GM12878 (cell line): ENCODE measurements around the gene RANBP1. TPM values are rescaled to one million over a fixed set of nuclear protein-coding genes. Genes with fewer than 3 reads are reported as not detected.

ENCODE experiments used
- CBFB ChIP-seq: IDR thresholded peaks from 2 replicates; pipeline ENCODE4 v1.6.1; 2016; ENCODE audit warnings: antibody characterized with exemption, low read depth
- ELK1 ChIP-seq: IDR thresholded peaks from 2 replicates; pipeline ENCODE4 v1.6.1; 2012; ENCODE audit warnings: low read depth, low read length, improper control_type of control experiment
- HDAC2 ChIP-seq: fragments of 200-600 bp; sonication (generic); IDR thresholded peaks from 2 replicates; pipeline ENCODE4 v1.6.1; 2017
- HDAC6 ChIP-seq: fragments of 200-600 bp; sonication (generic); IDR thresholded peaks from one replicate; pipeline ENCODE4 v1.8.0; 2017; ENCODE audit warnings: antibody characterized with exemption; ENCODE audit not compliant: unreplicated experiment
- IKZF2 ChIP-seq, 2 experiments: fragments of 450-650 bp; IDR thresholded peaks; 2 replicates each; pipeline ENCODE4 v1.6.1; 2017; ENCODE audit warnings: mild to moderate bottlenecking in 2 of 2, moderate library complexity in 2 of 2
- MEF2A ChIP-seq: IDR thresholded peaks from 2 replicates; pipeline ENCODE4 v1.6.1; 2011; ENCODE audit warnings: low read depth, mild to moderate bottlenecking, low read length, moderate library complexity; ENCODE audit not compliant: insufficient read depth
- MLLT1 ChIP-seq: fragments of 450-650 bp; IDR thresholded peaks from 2 replicates; pipeline ENCODE4 v1.6.1; 2016; ENCODE audit warnings: mild to moderate bottlenecking
- PKNOX1 ChIP-seq: fragments of 450-650 bp; IDR thresholded peaks from 2 replicates; pipeline ENCODE4 v1.6.1; 2016; ENCODE audit warnings: mild to moderate bottlenecking
- PRDM15 ChIP-seq: fragments of 450-650 bp; formaldehyde crosslinking; IDR thresholded peaks from 2 replicates; pipeline ENCODE4 v1.4.0; 2020; ENCODE audit warnings: mild to moderate bottlenecking, moderate library complexity
- RAD21 ChIP-seq: IDR thresholded peaks from 2 replicates; pipeline ENCODE4 v1.6.1; 2011; ENCODE audit warnings: mild to moderate bottlenecking, low read depth, low read length, moderate library complexity; ENCODE audit not compliant: insufficient read depth
- RELB ChIP-seq: fragments of 450-650 bp; IDR thresholded peaks from 2 replicates; pipeline ENCODE4 v1.6.1; 2017; ENCODE audit warnings: low read depth, mild to moderate bottlenecking, moderate library complexity
- REST ChIP-seq: IDR thresholded peaks from 2 replicates; pipeline ENCODE4 v1.6.1; 2012; ENCODE audit warnings: mild to moderate bottlenecking, low read depth, low read length
- RFX5 ChIP-seq: IDR thresholded peaks from 2 replicates; pipeline ENCODE4 v1.6.1; 2011; ENCODE audit warnings: low read depth, low read length, improper control_type of control experiment
- RUNX3 ChIP-seq: IDR thresholded peaks from 2 replicates; pipeline ENCODE4 v1.6.1; 2012; ENCODE audit warnings: low read length, inconsistent platforms
- USF1 ChIP-seq: IDR thresholded peaks from 2 replicates; pipeline ENCODE4 v1.6.1; 2011; ENCODE audit warnings: borderline replicate concordance, low read depth, mild to moderate bottlenecking, moderate library complexity, mixed read lengths, low read length; ENCODE audit not compliant: insufficient read depth; ENCODE audit errors: extremely low read length
- polyA plus RNA-seq, 11 experiments: library from polyadenylated mRNA; depleted of rRNA in 4 of 11; unstranded in 6 of 11; stranded (reverse) in 5 of 11; fragments of >200 nt; fragmentation: Nextera tagmentation in 4 of 11; fragmentation: Illumina TruSeq in 1 of 11; extraction: Ambion mirVana in 4 of 11; extraction: Trizol in 1 of 11; gene quantifications; 1 replicate in 1 of 11; 2 replicates in 10 of 11; pipeline versions ENCODE4 v1.2.1 to v1.2.3, GENCODE V29; 2011 to 2016; ENCODE audit warnings: inconsistent platforms in 2 of 11, missing spikeins in 2 of 11, low read depth in 1 of 11
- total RNA-seq, 4 experiments: library from RNA; depleted of rRNA in 3 of 4; stranded (reverse); fragments of >200 nt in 3 of 4; fragmentation: Illumina TruSeq in 1 of 4; extraction: Trizol in 1 of 4; gene quantifications; 2 replicates each; pipeline versions ENCODE4 v1.2.1 to v1.2.3, GENCODE V29; 2013 to 2021

The RANBP1 gene
- total and polyA plus RNA-seq, 10 of the 15 experiments (the other 5 are each of a cell fraction or from before 2014, with no cell fraction given) = 55.3 to 808 (median 394) TPM

- no peak for TF ChIP-seq PRDM15 (CRISPR knock-in tag)
- no peak for TF ChIP-seq RAD21
- TF ChIP-seq MLLT1 = no peak
- no peak for TF ChIP-seq HDAC2
- TF ChIP-seq MEF2A = peak; percentile 55; the same call in 1 of the 2 replicates
- no peak for TF ChIP-seq HDAC6
- no peak for TF ChIP-seq RFX5
- TF ChIP-seq PKNOX1 = peak; percentile 82
- peak; percentile 67 for TF ChIP-seq RELB
- TF ChIP-seq USF1 = peak; percentile 38
- TF ChIP-seq REST = no peak
- peak; percentile 61; the same call in 1 of the 2 replicates for TF ChIP-seq CBFB
- TF ChIP-seq ELK1 = peak; percentile 72
- peak; percentile 76 for TF ChIP-seq RUNX3
- TF ChIP-seq IKZF2 (IDR thresholded peaks at IDR 0.05) = no peak
Measured at GRCh38 chr22:20116951-20117632, 1.2 kb downstream of the RANBP1 start, which contains the start of gene TRMT2A (continued).
